ENCODE results near the gene CPT1C.

DNA sequence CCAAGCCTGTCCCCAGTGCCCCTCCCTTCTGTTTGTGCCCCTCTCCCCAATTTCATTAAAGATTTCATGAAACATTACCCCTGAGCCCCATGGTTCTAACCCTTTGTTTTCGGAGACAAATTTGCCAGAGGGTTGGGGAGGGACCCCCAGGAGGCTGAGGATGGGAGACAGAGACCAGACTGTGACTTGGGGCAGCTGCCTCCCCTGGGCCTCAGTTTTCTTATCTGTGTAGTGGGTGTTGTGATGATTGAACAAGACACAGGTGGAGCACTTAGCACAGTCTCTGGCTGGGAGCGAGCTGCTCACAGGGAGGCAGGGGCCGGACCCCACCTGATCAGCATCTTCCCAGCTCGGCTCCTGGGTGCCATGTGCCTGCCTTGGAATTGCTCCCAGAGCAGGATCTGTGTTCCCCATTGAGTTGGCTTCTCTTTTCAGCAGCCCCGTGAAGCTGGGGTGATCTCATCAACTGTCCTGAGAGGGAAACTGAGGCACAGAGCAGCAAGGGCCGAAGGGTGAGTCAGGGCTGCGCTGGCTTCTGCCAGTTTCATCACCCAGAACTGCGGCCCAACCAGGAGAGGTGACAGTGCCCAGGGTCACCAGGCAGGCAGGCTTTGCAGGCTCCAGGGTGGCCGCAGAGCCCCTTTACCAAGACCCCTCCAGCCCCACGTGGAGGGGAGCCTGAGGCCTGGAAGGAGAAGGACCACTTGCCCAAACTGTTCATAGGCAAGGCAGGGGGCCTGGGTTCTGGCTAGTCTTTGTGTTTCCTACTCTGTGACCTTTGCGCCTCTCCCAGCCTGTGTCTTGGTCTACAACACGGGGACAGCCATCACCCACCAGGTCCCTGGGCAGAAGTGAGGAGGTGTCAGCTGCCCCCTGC is 32.1 kb upstream of the CPT1C start:
- TF ChIP-seq, protein P1, sequence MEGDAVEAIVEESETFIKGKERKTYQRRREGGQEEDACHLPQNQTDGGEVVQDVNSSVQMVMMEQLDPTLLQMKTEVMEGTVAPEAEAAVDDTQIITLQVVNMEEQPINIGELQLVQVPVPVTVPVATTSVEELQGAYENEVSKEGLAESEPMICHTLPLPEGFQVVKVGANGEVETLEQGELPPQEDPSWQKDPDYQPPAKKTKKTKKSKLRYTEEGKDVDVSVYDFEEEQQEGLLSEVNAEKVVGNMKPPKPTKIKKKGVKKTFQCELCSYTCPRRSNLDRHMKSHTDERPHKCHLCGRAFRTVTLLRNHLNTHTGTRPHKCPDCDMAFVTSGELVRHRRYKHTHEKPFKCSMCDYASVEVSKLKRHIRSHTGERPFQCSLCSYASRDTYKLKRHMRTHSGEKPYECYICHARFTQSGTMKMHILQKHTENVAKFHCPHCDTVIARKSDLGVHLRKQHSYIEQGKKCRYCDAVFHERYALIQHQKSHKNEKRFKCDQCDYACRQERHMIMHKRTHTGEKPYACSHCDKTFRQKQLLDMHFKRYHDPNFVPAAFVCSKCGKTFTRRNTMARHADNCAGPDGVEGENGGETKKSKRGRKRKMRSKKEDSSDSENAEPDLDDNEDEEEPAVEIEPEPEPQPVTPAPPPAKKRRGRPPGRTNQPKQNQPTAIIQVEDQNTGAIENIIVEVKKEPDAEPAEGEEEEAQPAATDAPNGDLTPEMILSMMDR (IDR thresholded peaks at IDR 0.05; ENCODE audit: poor library complexity, severe bottlenecking) = no peak
- TF ChIP-seq POLR2AphosphoS5 (IDR thresholded peaks at IDR 0.05) = no peak
- TF ChIP-seq EZH2 (IDR thresholded peaks at IDR 0.05; ENCODE audit: borderline replicate concordance, insufficient read depth, low read length, poor library complexity, severe bottlenecking) = no peak
- TF ChIP-seq, protein P2, sequence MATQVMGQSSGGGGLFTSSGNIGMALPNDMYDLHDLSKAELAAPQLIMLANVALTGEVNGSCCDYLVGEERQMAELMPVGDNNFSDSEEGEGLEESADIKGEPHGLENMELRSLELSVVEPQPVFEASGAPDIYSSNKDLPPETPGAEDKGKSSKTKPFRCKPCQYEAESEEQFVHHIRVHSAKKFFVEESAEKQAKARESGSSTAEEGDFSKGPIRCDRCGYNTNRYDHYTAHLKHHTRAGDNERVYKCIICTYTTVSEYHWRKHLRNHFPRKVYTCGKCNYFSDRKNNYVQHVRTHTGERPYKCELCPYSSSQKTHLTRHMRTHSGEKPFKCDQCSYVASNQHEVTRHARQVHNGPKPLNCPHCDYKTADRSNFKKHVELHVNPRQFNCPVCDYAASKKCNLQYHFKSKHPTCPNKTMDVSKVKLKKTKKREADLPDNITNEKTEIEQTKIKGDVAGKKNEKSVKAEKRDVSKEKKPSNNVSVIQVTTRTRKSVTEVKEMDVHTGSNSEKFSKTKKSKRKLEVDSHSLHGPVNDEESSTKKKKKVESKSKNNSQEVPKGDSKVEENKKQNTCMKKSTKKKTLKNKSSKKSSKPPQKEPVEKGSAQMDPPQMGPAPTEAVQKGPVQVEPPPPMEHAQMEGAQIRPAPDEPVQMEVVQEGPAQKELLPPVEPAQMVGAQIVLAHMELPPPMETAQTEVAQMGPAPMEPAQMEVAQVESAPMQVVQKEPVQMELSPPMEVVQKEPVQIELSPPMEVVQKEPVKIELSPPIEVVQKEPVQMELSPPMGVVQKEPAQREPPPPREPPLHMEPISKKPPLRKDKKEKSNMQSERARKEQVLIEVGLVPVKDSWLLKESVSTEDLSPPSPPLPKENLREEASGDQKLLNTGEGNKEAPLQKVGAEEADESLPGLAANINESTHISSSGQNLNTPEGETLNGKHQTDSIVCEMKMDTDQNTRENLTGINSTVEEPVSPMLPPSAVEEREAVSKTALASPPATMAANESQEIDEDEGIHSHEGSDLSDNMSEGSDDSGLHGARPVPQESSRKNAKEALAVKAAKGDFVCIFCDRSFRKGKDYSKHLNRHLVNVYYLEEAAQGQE (IDR thresholded peaks at IDR 0.05; ENCODE audit: borderline replicate concordance) = no peak
- TF ChIP-seq RAD21 (conservative IDR thresholded peaks at IDR 0.05) = no peak
